ENCODE measurements around the gene FAM111B. TPM values are rescaled to one million over a fixed set of nuclear protein-coding genes. Genes with fewer than 3 reads are reported as not detected.

Gene FAM111B
- total and polyA plus RNA-seq, 12 donors: 0.11 to 3.1 (median 0.23) TPM; not detected in 2

DNA sequence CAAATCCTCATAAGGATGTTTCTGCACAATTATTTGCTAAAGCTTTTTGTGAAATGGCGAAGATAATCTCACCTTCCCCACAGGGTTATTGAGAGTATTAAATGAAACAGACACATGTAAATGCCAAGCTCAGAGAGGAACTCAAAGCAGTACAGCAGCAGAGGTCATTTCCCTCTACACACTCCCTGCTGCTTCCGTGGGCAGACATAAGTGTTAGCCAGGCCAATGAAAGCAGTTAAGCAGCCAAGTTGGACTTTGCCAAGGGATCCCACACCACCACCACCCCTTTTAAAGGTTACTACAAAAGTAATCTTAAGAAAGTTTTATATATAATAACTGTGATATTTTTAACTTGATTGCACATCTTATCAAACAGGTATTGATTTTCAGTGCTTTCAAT is 31.6 kb downstream of the FAM111B start:
- TF ChIP-seq, protein P1, sequence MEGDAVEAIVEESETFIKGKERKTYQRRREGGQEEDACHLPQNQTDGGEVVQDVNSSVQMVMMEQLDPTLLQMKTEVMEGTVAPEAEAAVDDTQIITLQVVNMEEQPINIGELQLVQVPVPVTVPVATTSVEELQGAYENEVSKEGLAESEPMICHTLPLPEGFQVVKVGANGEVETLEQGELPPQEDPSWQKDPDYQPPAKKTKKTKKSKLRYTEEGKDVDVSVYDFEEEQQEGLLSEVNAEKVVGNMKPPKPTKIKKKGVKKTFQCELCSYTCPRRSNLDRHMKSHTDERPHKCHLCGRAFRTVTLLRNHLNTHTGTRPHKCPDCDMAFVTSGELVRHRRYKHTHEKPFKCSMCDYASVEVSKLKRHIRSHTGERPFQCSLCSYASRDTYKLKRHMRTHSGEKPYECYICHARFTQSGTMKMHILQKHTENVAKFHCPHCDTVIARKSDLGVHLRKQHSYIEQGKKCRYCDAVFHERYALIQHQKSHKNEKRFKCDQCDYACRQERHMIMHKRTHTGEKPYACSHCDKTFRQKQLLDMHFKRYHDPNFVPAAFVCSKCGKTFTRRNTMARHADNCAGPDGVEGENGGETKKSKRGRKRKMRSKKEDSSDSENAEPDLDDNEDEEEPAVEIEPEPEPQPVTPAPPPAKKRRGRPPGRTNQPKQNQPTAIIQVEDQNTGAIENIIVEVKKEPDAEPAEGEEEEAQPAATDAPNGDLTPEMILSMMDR (IDR thresholded peaks at IDR 0.05): no peak
- Histone ChIP-seq H3K27ac (no peak overlapping the region), H3K36me3 (peaks cover 0 to 33% (median 0%) of the 10 kb centered on the region in 9 donors), H3K9me3 (no peaks in the 10 kb centered on the region), H3K27me3 (no peaks in the 10 kb centered on the region), H3K4me3 (no peak overlapping the region), H3K4me1 (peaks cover 0 to 25% (median 9%) of the 10 kb centered on the region in 9 donors)
- intact Hi-C loops (cut with DNase I): loop anchor here in 3 of 10 donors (5.0 to 10.0 kb wide), 2 partner anchors 41 to 84 kb away; no protein-coding TSS in a partner anchor
- 51 to 58% methylated on average over 2 of the region's 2 CpGs for WGBS, 2 donors
- ATAC-seq (no peak), DNase-seq (no peak)

GRCh38 chr11:59141191-59141590 is 34.2 kb downstream of the FAM111B start:
- TF ChIP-seq, protein P1 (IDR thresholded peaks at IDR 0.05): no peak
- Histone ChIP-seq H3K9me3 (no peaks in the 10 kb centered on the region), H3K4me1 (peaks cover 0 to 44% (median 25%) of the 10 kb centered on the region in 9 donors), H3K36me3 (peaks cover 0 to 16% (median 0%) of the 10 kb centered on the region in 9 donors), H3K4me3 (no peak overlapping the region), H3K27me3 (no peaks in the 10 kb centered on the region), H3K27ac (no peak overlapping the region)
- intact Hi-C loops (cut with DNase I): loop anchor here in 5 of 10 donors (5.0 to 10.0 kb wide), 4 partner anchors 34 to 566 kb away; partner anchors contain the start of genes FAM111B (in 2 of the 5), LPXN (in 1 of the 5) and ZFP91 (in 1 of the 5)
- ATAC-seq (no peak), DNase-seq (no peak)
- WGBS, 2 donors: 92 to 94% methylated on average over 4 of the region's 4 CpGs

DNA sequence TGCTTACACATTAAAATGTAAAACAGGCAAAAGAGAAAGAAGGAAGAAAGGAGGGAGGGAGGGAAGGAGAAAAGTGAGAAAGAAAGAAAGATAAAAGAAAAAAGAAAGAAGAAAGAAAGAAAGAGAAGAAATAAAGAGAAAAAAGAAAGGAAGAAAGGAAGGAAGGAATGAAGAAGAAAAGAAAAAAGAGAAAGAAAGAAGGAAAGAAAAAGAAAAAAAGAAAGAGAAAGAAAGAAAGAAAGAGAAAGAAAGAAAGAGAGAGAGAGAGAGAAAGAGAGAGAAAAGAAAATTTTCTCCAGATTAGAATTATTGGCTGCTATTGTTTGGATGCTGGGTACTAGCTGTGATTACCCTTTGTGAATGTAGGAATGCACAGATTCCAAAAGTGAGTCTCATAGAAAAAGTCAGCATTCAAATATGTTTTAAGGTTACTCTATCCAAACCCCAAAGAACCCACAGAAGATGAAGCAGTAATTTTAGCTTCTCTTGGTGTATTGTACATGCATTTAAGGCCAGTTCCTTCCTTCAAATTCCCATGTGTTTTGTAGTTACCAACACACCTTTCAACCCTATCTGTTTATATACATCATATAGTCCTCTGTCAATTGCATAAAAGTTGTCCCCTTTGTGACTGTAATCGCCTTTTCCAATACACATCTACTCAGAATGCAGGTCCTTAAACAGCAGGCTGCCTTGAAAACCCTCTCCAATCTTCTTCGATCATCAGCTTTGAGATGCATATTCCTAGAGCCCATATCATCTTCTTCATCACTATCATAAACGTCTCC is 34.8 kb downstream of the FAM111B start:
- H3K27ac ChIP-seq: peak overlapping the region; percentile 14 to 94 (median 87)
- peaks cover 0 to 48% (median 25%) of the 10 kb centered on the region in 9 donors for H3K4me1 ChIP-seq
- WGBS, 2 donors: 9 to 11% methylated on average over 3 of the region's 3 CpGs
- ATAC-seq (no peak), DNase-seq (no peak)
- TF ChIP-seq, protein P1 (IDR thresholded peaks at IDR 0.05): no peak
- peak overlapping the region; percentile 20 to 86 (median 70) for H3K4me3 ChIP-seq
- H3K36me3 ChIP-seq: peaks cover 0 to 16% (median 0%) of the 10 kb centered on the region in 9 donors
- intact Hi-C loops (cut with DNase I): loop anchor here in 6 of 10 donors (2.0 to 10.0 kb wide), 5 partner anchors 35 to 567 kb away; partner anchors contain the start of genes FAM111B (in 3 of the 6), LPXN (in 1 of the 6) and ZFP91 (in 1 of the 6)
- H3K27me3 ChIP-seq: no peaks in the 10 kb centered on the region
- H3K9me3 ChIP-seq: no peaks in the 10 kb centered on the region
